MCF 10A (cell line): ENCODE data around the gene ZMYND8. TPM values are rescaled to one million over a fixed set of nuclear protein-coding genes. Genes with fewer than 3 reads are reported as not detected.

Source experiments
- BruUV-seq: library from RNA; stranded (reverse); fragments of 400-500 nt; replicated peaks from 2 replicates; lab custom pipeline; 2021; lab: Mats Ljungman, UMichigan
- CTCF ChIA-PET: fragments of 300-600 bp; sonication (Branson Sonifier 250); formaldehyde crosslinking; extraction: SDS; loops from one replicate; lab custom pipeline; 2021; ENCODE audit warnings: antibody characterized with exemption, inconsistent platforms; lab: Yijun Ruan, JAX
- POLR2A ChIA-PET: fragments of 300-600, 350-650 bp; sonication (Branson Sonifier 250); formaldehyde crosslinking; extraction: SDS; loops from one replicate; lab custom pipeline; 2020; ENCODE audit warnings: antibody characterized with exemption, inconsistent platforms; lab: Yijun Ruan, JAX
- DNase-seq: peaks from one replicate; pipeline ENCODE4 v3.0.0-alpha.2; 2018; ENCODE audit not compliant: unreplicated experiment
- H3K27ac Mint-ChIP-seq: one replicate; pipeline ENCODE4 v1.8.0; 2022; ENCODE audit warnings: mild to moderate bottlenecking, low read depth, mixed read lengths; ENCODE audit not compliant: unreplicated experiment
- H3K27me3 Mint-ChIP-seq: one replicate; pipeline ENCODE4 v1.8.0; 2022; ENCODE audit warnings: mixed read lengths; ENCODE audit not compliant: insufficient read depth, unreplicated experiment
- H3K36me3 Mint-ChIP-seq: one replicate; pipeline ENCODE4 v1.8.0; 2022; ENCODE audit warnings: mild to moderate bottlenecking, moderate library complexity, mixed read lengths; ENCODE audit not compliant: insufficient read depth, unreplicated experiment
- H3K4me1 Mint-ChIP-seq: one replicate; pipeline ENCODE4 v1.8.0; 2022; ENCODE audit warnings: mixed read lengths; ENCODE audit not compliant: insufficient read depth, unreplicated experiment
- H3K4me3 Mint-ChIP-seq: one replicate; pipeline ENCODE4 v1.8.0; 2022; ENCODE audit warnings: mild to moderate bottlenecking, moderate library complexity, mixed read lengths; ENCODE audit not compliant: unreplicated experiment
- H3K9me3 Mint-ChIP-seq: one replicate; pipeline ENCODE4 v1.8.0; 2022; ENCODE audit warnings: mixed read lengths; ENCODE audit not compliant: unreplicated experiment
- intact Hi-C: fragments of 100-400 bp; cut with micrococcal nuclease; formaldehyde crosslinking; loops from 2 replicates; pipeline ENCODE4 v1.14.1; 2022
- total RNA-seq: library from RNA; stranded (reverse); gene quantifications from 2 replicates; pipeline ENCODE4 v1.2.3, GENCODE V29; 2022
- TF ChIP-seq, protein P1 (sequence below): fragments of 200-600 bp; IDR thresholded peaks from one replicate; pipeline ENCODE4 v1.8.0; 2022; ENCODE audit warnings: antibody characterized with exemption, mild to moderate bottlenecking; ENCODE audit not compliant: unreplicated experiment

The ZMYND8 gene
- total RNA-seq, 1 experiment from 2014 or later = 127 TPM

DNA sequence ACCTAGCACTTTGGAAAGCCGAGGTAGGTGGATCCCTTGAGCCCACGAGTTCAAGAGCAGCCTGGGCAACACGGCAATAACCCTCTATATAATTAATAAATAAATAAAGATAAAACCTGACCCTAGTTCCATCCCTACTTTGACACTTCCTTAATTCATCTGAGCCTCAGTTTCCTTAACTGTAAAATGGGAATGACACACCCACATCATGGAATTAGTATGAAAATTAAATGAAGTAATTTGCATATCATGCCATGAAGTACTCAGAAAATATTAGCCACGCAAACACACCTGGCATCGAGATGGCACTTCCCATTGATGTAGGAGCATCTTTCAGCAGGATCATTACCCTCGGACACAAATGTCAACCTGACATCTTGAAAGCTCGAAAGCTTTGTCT lies 19.1 kb downstream of the ZMYND8 start:
- POLR2A ChIA-PET = interaction anchor here (0.9 to 46.0 kb wide), 3 partner anchors 17 to 54 kb away, joined by 3 to 1977 read pairs (median 8); partner anchors contain the start of gene ZMYND8
- peaks cover 45% of the 10 kb centered on the region for H3K4me1 Mint-ChIP-seq

DNA sequence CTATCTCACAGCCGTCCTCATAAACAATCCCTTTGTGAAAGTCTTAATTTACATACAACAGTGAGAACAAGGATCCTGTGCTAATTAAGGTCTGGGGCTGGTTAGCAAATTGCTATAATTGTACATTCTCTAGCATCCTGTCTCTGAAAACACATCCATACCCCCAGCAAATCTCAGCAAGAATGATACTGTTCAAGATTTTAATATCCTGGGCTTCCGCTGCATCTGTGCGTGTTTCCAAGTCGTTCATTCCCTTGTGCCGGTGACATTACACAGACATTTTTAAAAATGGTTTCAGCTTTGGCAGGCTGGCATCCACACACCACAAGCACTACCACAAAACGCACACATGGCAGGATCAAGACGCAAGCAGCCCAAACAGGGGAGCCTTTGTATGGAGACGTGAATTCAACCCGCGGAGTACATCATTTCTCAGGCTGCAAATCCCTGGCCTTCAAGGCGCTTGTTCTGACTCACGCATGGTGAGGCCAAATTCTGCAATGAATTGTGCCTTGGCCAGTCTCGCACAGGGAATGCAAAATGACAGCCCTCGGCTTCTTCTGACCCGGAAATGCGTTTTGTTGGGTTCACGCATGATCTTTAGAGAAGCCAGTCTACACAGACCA lies 20.3 kb downstream of the ZMYND8 start:
- no peaks in the 10 kb centered on the region for H3K27me3 Mint-ChIP-seq
- H3K36me3 Mint-ChIP-seq = peaks cover 81% of the 10 kb centered on the region
- peaks cover 57% of the 10 kb centered on the region for H3K4me1 Mint-ChIP-seq
- POLR2A ChIA-PET = interaction anchor here (0.8 to 46.0 kb wide), 10 partner anchors 18 to 167 kb away, joined by 3 to 1977 read pairs (median 6); partner anchors contain the start of genes NCOA3 and ZMYND8
- H3K9me3 Mint-ChIP-seq = peaks cover 6% of the 10 kb centered on the region
- H3K27ac Mint-ChIP-seq = peak overlapping the region; percentile 96
- CTCF ChIA-PET = interaction anchor here (0.5 to 3.4 kb wide), 6 partner anchors 20 to 1593 kb away, joined by 3 to 17 read pairs (median 4); no protein-coding TSS in a partner anchor
- BruUV-seq = no TSS peak
- peak overlapping the region; percentile 64 for H3K4me3 Mint-ChIP-seq
- intact Hi-C loops = no loop called here
- DNase-seq = peak; percentile 72
- TF ChIP-seq, protein P1, sequence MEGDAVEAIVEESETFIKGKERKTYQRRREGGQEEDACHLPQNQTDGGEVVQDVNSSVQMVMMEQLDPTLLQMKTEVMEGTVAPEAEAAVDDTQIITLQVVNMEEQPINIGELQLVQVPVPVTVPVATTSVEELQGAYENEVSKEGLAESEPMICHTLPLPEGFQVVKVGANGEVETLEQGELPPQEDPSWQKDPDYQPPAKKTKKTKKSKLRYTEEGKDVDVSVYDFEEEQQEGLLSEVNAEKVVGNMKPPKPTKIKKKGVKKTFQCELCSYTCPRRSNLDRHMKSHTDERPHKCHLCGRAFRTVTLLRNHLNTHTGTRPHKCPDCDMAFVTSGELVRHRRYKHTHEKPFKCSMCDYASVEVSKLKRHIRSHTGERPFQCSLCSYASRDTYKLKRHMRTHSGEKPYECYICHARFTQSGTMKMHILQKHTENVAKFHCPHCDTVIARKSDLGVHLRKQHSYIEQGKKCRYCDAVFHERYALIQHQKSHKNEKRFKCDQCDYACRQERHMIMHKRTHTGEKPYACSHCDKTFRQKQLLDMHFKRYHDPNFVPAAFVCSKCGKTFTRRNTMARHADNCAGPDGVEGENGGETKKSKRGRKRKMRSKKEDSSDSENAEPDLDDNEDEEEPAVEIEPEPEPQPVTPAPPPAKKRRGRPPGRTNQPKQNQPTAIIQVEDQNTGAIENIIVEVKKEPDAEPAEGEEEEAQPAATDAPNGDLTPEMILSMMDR = no peak

More for the DNA sequence above, 19.1 kb downstream of the ZMYND8 start:
- intact Hi-C loops = no loop called here
- DNase-seq = no peak
- CTCF ChIA-PET = interaction anchor here (0.6 to 1.9 kb wide), 2 partner anchors 46 to 156 kb away, joined by 3 to 5 read pairs; no protein-coding TSS in a partner anchor
- BruUV-seq = no TSS peak
- Mint-ChIP-seq H3K4me3 (no peak overlapping the region), H3K36me3 (peaks cover 69% of the 10 kb centered on the region), H3K27ac (no peak overlapping the region), H3K27me3 (no peaks in the 10 kb centered on the region), H3K9me3 (no peaks in the 10 kb centered on the region)
- TF ChIP-seq, protein P1 = no peak

DNA sequence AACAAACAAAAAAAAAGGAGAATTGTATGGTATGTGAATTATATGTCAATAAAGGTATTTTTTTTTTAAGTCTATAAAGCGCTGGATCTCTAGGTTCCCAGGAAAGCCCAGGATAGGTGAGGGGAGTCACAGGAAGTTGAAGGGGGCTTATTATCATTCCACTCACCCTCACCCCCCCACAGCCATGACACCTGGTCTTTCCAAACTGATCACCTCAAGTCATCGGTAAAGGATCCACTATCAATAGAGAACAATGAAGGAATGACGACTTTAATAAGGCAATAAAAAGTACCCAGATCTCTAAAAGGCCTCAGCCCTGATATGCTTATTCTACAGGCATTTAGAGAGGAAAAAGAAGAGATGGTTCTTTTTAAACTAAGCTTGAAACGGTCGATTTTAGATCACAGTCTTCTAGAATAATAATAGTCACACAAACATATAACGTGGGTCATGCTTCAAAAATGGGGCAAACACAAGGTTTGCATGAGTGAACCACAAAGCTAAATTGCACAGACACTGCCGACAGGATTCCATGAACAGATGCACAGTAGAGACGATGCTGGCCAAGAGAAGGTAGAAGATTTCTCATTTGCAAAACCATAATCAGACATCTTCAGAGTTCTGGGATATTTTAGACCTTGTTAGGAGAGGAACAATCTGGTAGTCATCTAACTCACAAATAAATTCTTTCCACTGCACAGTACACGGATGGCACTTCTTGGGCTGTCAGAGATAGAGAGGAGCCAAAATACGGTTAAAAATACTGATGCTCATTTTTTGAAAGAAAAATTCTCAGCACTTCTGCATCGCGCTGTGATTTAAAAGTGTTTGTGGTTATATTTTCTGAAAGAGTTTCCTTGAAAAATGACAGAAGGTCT lies 21.0 kb downstream of the ZMYND8 start:
- BruUV-seq = no TSS peak
- POLR2A ChIA-PET = interaction anchor here (0.7 to 46.0 kb wide), 11 partner anchors 11 to 675 kb away, joined by 3 to 1977 read pairs (median 7); partner anchors contain the start of genes NCOA3 and ZMYND8
- TF ChIP-seq, protein P1 = no peak
- CTCF ChIA-PET = interaction anchor here (0.5 to 3.4 kb wide), 8 partner anchors 13 to 1348 kb away, joined by 3 to 17 read pairs (median 4); no protein-coding TSS in a partner anchor
- intact Hi-C loops = no loop called here
- H3K4me3 Mint-ChIP-seq = peak overlapping the region; percentile 64
- peak overlapping the region; percentile 96 for H3K27ac Mint-ChIP-seq
- peaks cover 64% of the 10 kb centered on the region for H3K4me1 Mint-ChIP-seq
- no peak for DNase-seq
- peaks cover 8% of the 10 kb centered on the region for H3K9me3 Mint-ChIP-seq
- H3K27me3 Mint-ChIP-seq = no peaks in the 10 kb centered on the region
- H3K36me3 Mint-ChIP-seq = peaks cover 88% of the 10 kb centered on the region
